Fibroblast of mammary gland (primary cell): ENCODE data around the gene TLE4.

ENCODE experiments used
- DNase-seq: peaks from one replicate; pipeline ENCODE4 v3.0.0-alpha.2; 2010; ENCODE audit warnings: low read depth
- H3K4me3 ChIP-seq: 2 replicates; pipeline ENCODE4 v1.5.1; 2011; ENCODE audit warnings: low read depth, mild to moderate bottlenecking, low read length, moderate library complexity; ENCODE audit not compliant: control insufficient read depth
- TF ChIP-seq, protein P1 (sequence below): conservative IDR thresholded peaks from 2 replicates; pipeline ENCODE4 v1.5.1; 2011; ENCODE audit warnings: low read depth, low read length, inconsistent platforms; ENCODE audit not compliant: control insufficient read depth, insufficient read depth

Gene TLE4

GRCh38 chr9:79577969-79578723, 6.4 kb downstream of the TLE4 start:
- TF ChIP-seq, protein P1, sequence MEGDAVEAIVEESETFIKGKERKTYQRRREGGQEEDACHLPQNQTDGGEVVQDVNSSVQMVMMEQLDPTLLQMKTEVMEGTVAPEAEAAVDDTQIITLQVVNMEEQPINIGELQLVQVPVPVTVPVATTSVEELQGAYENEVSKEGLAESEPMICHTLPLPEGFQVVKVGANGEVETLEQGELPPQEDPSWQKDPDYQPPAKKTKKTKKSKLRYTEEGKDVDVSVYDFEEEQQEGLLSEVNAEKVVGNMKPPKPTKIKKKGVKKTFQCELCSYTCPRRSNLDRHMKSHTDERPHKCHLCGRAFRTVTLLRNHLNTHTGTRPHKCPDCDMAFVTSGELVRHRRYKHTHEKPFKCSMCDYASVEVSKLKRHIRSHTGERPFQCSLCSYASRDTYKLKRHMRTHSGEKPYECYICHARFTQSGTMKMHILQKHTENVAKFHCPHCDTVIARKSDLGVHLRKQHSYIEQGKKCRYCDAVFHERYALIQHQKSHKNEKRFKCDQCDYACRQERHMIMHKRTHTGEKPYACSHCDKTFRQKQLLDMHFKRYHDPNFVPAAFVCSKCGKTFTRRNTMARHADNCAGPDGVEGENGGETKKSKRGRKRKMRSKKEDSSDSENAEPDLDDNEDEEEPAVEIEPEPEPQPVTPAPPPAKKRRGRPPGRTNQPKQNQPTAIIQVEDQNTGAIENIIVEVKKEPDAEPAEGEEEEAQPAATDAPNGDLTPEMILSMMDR: no peak
- no peak overlapping the region for H3K4me3 ChIP-seq
- DNase-seq: no peak

GRCh38 chr9:79578891-79579290, 7.1 kb downstream of the TLE4 start:
- DNase-seq: peak; percentile 27
- TF ChIP-seq, protein P1: no peak
- no peak overlapping the region for H3K4me3 ChIP-seq

DNA sequence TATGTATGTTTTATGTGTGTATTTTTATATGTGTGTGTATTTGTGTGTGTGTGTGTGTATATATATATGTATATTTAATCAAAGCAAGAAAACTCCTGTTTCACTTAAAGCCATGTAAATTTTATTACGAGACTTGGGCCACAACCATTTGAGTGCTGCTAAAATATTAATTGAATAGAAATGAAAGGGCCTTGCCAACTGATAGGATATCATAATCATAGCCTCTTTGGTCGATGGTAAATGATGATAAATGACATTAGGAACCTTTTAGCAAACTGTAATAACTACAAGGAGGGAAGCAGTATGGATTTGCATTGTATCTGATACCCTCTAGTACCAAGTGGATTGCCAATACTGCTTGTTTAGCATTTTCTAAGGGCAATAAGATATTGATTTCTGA, 7.9 kb downstream of the TLE4 start:
- no peak overlapping the region for H3K4me3 ChIP-seq
- DNase-seq: no peak
- TF ChIP-seq, protein P1: no peak

DNA sequence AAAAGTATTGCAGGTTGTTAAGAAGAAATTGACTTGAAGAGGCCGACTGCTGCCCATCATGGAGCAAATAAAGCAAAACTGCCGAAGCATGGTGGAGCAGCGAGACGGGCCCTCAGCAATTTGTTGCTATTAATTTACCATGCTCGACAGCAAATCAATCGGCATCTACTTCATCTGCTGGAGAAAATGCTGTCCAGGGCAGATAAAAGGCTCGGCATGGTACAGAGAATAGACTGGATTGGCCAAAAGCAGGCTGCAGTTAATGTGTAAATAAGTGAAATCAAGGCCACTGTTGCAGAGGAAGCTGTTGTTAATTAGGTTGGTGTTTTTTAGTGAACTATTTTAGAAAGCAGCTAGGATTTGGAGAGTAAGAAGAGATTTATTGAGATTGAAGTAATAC, 8.3 kb downstream of the TLE4 start:
- no peak overlapping the region for H3K4me3 ChIP-seq
- TF ChIP-seq, protein P1: no peak
- DNase-seq: no peak

- H3K4me3 ChIP-seq: no peak overlapping the region
- TF ChIP-seq, protein P1: no peak
- peak; percentile 54 for DNase-seq
Measured at GRCh38 chr9:79581388-79581787, 9.6 kb downstream of the TLE4 start.

- H3K4me3 ChIP-seq: no peak overlapping the region
- TF ChIP-seq, protein P1: no peak
- peak; percentile 85 for DNase-seq
Measured at GRCh38 chr9:79581794-79582193, 10.0 kb downstream of the TLE4 start.
